ENCODE measurements around the gene HCLS1.

GRCh38 chr3:121707531-121708273, 47.0 kb upstream of the HCLS1 start:
- no peak for TF ChIP-seq POLR2A (IDR thresholded peaks at IDR 0.05; ENCODE audit: low read depth, low read length)
- TF ChIP-seq TAF1 (IDR thresholded peaks at IDR 0.05; ENCODE audit: low read depth, low read length) = no peak
- TF ChIP-seq POLR2AphosphoS5 (IDR thresholded peaks at IDR 0.05; ENCODE audit: low read depth, low read length) = no peak
- no peak for TF ChIP-seq POU2F2 (IDR thresholded peaks at IDR 0.05; ENCODE audit: low read depth, low read length)

All from GM12891 (cell line).